Measurements from ENCODE around the gene IGFBP1.
"Not testable (repeated sequence)": the region's sequence is repeated elsewhere in the genome, so short reads cannot be mapped to it uniquely, and the experiment has no call there.

IGFBP1 gene

DNA sequence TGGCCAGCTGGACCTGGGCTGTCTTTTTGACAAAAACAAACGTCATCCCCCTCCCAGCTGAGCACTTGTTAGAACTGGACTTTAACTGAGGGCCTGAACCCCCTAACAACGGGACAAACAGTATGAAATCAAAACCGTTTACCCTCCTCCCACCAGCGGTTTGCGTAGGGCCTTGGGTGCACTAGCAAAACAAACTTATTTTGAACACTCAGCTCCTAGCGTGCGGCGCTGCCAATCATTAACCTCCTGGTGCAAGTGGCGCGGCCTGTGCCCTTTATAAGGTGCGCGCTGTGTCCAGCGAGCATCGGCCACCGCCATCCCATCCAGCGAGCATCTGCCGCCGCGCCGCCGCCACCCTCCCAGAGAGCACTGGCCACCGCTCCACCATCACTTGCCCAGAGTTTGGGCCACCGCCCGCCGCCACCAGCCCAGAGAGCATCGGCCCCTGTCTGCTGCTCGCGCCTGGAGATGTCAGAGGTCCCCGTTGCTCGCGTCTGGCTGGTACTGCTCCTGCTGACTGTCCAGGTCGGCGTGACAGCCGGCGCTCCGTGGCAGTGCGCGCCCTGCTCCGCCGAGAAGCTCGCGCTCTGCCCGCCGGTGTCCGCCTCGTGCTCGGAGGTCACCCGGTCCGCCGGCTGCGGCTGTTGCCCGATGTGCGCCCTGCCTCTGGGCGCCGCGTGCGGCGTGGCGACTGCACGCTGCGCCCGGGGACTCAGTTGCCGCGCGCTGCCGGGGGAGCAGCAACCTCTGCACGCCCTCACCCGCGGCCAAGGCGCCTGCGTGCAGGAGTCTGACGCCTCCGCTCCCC is at the start of gene IGFBP1:
TSS of gene IGFBP1 (plus strand) at position 304 of the 808 bp plus-strand sequence. CDS start at position 469, 165 bp downstream.
- peak; percentile 62 for DNase-seq (ENCODE audit: low spot score)

DNA sequence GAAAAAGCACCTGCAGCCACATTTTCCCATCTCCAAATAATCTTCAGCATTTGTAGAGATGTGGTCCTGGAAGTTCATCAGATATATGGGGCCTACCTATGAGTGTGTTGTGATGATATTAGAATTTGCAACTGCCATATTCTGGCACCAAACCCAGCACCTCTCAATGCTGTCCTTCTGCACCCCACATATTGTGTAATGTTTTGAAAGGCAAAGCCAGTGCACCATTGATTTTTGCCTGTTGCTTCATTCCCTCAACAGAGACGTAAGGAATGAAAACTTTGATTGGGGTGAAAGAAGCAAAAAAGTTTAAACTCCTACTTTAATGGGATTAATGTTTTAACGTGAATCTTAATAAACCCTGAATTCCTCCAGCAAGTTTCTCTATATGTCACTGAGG is 49.4 kb upstream of the IGFBP1 start:
- not testable (repeated sequence) for DNase-seq (ENCODE audit: low spot score)

- not testable (repeated sequence) for DNase-seq (ENCODE audit: low spot score)
These were observed 46.2 kb upstream of the IGFBP1 start for GRCh38 chr7:45841926-45842717.

DNA sequence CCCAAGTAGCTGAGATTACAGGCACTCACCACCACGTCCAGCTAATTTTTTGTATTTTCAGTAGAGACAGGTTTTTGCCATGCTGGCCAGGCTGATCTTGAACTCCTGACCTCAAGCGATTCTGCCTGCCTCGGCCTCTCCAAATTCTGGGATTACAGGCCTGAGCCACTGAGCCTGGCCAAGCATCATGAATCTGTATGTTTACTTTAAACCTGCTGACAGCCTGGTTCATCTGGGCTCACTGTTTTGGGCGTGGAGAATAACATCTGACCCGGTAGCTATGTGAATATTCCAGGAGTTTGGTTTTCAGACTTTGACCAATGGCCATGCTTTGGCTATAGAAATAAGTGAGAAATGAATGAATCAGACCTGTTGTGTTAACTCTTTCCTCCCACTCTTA is 41.8 kb upstream of the IGFBP1 start:
- not testable (repeated sequence) for DNase-seq (ENCODE audit: low spot score)

- not testable (repeated sequence) for DNase-seq (ENCODE audit: low spot score)
These were observed 39.6 kb upstream of the IGFBP1 start for GRCh38 chr7:45848734-45849133.

GRCh38 chr7:45852984-45853383 is 35.3 kb upstream of the IGFBP1 start:
- not testable (repeated sequence) for DNase-seq (ENCODE audit: low spot score)

DNA sequence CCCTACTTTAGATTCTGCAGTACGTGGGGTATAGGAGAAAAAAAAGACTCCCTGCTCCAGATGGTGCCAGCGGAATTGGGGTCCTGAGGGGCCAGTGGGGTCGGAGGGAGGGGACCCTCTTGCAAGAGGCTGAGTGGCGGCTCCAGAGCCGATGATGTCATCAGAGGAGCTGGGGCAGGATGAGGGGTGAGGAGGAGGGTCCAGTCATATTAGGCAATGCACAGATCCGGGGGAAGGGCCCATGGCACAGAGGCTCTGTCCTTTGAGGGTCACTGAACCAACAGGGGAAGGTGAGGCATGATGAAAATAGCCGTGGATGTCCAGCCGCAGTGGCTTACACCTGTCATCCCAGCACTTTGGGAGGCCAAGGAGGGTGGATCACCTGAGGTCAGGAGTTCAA is 34.8 kb upstream of the IGFBP1 start:
- not testable (repeated sequence) for DNase-seq (ENCODE audit: low spot score)

GRCh38 chr7:45855680-45856079 is 32.6 kb upstream of the IGFBP1 start:
- DNase-seq (ENCODE audit: low spot score): not testable (repeated sequence)

- DNase-seq (ENCODE audit: low spot score): not testable (repeated sequence)
These were observed 31.4 kb upstream of the IGFBP1 start for GRCh38 chr7:45856888-45857287.

GRCh38 chr7:45863715-45864114 is 24.6 kb upstream of the IGFBP1 start:
- DNase-seq (ENCODE audit: low spot score): peak; percentile 57

GRCh38 chr7:45865594-45866410 is 22.5 kb upstream of the IGFBP1 start:
- no peak for DNase-seq (ENCODE audit: low spot score)

DNA sequence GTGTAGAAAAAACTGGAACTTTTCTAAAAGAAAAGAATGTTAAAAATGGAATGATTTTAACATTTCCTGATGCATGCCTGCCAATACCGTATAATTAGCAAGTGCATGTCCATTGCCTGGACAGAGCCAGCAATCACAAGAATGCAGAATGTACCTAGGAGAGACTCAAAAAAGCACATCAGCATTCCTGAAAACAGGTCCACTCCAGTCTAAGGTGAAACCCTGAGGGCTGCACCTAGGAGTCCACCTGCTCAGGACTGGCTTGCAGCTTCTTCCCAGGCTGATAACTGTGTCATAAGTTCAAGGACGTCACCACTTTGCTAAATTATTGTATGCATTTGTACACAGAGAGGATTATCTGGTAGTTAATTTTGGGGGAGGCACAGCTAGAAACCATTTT is 20.8 kb upstream of the IGFBP1 start:
- DNase-seq (ENCODE audit: low spot score): no peak

GRCh38 chr7:45869426-45869825 is 18.9 kb upstream of the IGFBP1 start:
- DNase-seq (ENCODE audit: low spot score): no peak

DNA sequence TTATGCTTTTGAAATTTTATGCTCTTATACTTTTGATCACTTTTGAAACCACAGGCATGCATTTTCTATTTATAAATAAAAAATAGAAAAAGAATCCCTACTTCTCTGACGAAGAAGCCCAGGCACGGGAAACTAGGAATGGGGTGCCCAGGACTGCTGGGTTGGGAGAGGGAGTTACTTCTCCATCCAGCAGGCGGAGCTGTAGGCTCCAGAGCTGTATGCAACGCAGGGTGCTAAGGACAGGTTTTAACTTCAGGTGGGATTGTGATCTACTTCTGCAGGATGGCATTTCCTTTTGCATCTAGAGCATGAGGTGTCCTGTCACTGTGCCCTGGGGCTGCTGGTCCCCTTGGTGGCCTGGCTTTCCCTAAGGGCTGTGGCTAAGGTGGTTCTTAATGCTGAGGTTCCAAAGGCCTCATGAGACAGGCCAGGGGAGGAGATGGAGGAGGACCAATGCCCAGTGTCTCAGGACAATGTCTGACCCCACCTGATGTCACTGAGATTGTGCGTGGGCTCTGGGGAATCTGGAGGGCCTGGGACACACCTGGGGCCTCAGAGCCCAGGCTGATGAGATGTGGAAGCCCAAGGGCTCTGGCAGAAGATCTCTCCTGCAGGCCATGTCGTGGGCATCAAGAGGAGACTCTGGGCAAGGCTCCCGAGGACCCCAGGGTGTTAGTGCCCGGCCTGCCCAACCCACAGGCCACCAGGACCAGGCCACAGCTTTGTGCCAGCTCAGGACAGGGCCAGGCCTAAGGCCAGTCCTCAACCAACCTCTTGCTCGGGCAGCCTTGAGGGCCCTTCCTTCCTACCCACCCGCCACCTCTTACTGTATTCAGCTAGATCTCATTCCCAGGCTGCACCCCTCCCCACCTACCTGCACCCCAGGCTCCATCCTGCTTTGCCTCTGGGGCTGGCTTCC is 15.9 kb upstream of the IGFBP1 start:
- no peak for DNase-seq (ENCODE audit: low spot score)

- DNase-seq (ENCODE audit: low spot score): no peak
These were observed 15.3 kb upstream of the IGFBP1 start, which contains the start of gene CCDC201 for GRCh38 chr7:45873035-45873354. CCDC201 (minus strand) TSS chr7:45873082; CDS start chr7:45873007, 75 bp downstream.

DNA sequence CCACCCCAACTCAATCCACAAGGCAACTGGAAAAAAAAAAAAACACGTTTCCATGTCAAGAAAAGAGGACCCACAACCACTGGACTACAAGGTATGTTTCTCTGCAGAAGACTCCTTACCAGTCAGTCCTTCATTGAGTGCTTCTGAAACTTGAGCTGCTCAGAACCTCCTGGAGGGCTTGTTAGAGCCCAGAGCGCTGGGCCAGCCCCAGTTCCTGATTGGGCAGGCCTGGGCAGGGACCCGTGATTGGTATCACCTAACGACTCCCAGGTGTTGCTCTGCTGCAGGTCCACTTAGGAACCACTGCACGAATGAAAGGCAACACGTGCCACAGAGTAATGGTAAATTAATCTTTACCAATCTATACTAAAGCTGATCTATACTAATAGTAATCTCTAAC is 14.9 kb upstream of the IGFBP1 start:
- DNase-seq (ENCODE audit: low spot score): no peak

DNA sequence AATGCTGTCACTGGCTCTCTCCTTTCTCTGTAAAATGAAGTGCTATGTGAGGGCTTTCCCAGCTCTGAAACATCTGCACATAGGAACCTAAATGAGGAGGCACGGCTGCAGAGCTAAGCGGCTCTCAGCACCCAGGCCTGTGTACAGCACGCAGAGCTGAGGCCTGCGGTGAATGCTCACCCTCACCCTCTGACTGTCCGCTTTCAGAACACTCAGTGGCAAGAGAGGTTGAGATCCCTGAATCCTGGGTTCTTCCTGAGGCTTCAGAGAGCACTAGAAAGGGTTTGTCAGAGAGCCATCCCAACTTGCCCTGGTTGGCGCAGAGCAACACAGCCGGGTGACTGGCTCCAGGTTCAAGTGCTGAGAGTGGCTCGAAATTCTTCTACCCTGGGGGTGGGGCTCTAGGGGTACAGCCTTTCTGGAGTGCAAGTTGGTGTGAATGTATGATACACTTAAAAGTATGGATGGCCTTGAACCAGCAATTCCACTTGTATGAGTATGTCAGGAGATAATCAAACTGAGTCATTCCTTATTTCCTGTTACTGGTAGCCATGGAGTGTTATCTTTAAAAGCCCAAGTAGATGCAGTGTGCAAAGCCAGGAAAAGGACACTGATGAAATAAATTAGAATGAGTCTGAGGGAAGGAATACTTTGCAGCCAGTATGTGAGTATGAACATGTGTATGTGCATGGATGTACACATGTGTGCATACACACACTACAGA is 13.7 kb upstream of the IGFBP1 start:
- DNase-seq (ENCODE audit: low spot score): no peak

DNA sequence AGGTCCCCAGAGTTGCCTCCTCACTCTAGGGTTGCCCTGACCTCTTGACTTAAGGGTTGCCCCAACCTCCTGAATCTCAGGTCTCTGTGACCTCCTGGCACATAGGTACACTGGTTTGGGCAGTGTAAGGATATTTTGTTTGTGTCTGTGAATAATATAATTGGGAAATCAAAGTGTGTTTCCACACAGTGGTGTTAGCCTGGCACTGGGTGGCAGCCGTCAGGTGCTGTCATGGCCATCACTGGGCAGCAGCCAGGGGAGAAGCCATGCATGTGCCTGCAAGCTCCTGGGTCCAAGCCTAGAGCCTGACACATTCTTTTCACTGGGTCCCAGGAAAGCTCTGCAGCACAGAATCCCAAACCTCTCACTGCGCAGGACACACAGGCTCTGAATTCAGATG is 11.8 kb upstream of the IGFBP1 start:
- no peak for DNase-seq (ENCODE audit: low spot score)

DNA sequence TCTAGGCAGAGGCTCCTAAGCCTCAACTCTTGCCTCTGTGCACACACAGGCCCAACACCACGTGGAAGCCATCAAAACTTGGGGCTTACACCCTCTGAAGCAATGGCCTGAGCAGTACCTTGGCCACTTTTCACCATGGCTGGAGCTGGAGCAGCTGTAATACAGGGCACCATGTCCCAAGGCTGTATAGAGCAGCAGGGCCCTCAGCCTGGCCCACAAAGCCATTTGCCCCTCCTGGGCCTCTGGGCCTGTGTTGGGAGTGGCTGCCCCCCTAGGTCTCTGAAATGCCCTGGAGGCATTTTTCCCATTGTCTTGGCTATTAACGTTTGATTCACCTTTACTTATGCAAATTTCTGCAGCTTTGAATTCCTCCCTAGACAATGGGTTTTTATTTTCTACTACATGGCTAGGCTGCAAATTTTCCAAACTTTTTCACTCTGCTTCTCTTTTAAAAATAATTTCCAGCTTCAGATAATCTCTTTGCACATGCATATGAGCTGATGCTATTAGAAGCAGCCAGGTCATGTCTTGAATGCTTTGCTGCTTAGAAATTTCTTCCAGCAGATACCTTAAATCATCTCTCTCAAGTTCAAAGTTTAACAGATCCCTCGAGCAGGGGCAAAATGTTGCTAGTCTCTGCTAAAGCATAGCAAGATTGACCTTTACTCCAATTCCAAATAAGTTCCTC is 9.7 kb upstream of the IGFBP1 start:
- DNase-seq (ENCODE audit: low spot score): no peak

DNA sequence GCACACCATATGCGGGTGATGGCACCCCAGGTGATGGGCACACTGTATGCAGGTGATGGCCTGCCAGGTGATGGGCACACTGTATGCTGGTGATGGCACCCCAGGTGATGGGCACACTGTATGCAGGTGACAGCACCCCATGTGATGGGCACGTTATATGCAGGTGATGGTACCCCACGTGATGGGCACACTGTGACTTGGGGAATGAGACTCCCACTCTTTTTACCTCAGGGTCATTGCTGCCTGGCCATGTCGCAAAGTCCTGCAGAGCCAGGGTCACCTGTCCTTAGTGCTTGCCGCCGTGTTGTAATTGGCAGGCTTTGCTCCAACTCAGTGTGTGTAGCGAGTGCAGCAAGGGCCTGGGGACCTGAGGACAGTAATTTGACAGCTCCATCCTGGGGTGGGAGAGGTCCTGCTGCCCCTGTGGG is 7.8 kb upstream of the IGFBP1 start:
- no peak for DNase-seq (ENCODE audit: low spot score)

Measured in ecto neural progenitor cell (in vitro differentiated cells).